ENCODE measurements around the gene DGKQ.

Gene DGKQ

DNA sequence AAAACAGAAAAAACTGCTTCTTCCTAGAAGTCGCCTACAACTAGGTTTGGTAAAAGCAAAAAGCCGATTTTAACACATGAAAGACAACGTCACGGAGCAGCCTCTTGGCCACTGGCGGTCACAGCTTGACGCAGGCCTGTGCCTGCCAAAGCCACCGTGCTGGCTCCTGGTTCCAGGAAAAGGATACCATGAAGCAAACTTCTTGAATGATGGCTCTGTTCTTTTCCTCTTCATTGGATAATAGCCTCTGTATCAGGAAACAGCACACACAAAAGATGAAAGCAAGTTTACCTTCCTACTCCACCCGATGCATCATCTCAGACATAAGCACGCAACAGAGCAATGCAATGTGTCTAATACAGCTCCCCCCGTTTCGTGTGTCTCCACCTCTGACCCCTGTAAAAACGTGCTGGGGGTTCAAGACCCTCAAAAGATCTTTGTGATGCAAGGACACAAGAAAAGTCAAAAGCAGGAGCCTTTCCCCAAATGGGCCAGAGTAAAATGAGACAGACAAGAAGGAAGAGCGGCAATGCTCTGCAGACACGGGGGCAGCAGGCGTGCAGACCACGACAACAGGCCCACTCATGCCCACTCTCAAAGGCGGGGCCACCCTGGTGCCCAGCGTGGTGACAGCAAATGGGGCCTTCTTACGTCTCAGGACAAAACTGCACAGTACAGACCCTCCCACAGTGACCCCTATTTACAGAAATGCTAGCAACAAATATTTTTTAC is 60.7 kb downstream of the DGKQ start:
- no peak for DNase-seq (ENCODE audit: extremely low read depth, insufficient read length)
- H3K36me3 ChIP-seq (ENCODE audit: control insufficient read depth, insufficient read depth, low read length) = peaks cover 30% of the 10 kb centered on the region
- H3K27me3 ChIP-seq (replicated peaks; ENCODE audit: control insufficient read depth, insufficient read depth, low read length) = no peaks in the 10 kb centered on the region
- no peak overlapping the region for H3K4me3 ChIP-seq (replicated peaks; ENCODE audit: low read depth, low read length)
- TF ChIP-seq, protein P1, sequence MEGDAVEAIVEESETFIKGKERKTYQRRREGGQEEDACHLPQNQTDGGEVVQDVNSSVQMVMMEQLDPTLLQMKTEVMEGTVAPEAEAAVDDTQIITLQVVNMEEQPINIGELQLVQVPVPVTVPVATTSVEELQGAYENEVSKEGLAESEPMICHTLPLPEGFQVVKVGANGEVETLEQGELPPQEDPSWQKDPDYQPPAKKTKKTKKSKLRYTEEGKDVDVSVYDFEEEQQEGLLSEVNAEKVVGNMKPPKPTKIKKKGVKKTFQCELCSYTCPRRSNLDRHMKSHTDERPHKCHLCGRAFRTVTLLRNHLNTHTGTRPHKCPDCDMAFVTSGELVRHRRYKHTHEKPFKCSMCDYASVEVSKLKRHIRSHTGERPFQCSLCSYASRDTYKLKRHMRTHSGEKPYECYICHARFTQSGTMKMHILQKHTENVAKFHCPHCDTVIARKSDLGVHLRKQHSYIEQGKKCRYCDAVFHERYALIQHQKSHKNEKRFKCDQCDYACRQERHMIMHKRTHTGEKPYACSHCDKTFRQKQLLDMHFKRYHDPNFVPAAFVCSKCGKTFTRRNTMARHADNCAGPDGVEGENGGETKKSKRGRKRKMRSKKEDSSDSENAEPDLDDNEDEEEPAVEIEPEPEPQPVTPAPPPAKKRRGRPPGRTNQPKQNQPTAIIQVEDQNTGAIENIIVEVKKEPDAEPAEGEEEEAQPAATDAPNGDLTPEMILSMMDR (IDR thresholded peaks at IDR 0.05; ENCODE audit: insufficient read depth, low read length, poor library complexity, severe bottlenecking) = no peak

DNA sequence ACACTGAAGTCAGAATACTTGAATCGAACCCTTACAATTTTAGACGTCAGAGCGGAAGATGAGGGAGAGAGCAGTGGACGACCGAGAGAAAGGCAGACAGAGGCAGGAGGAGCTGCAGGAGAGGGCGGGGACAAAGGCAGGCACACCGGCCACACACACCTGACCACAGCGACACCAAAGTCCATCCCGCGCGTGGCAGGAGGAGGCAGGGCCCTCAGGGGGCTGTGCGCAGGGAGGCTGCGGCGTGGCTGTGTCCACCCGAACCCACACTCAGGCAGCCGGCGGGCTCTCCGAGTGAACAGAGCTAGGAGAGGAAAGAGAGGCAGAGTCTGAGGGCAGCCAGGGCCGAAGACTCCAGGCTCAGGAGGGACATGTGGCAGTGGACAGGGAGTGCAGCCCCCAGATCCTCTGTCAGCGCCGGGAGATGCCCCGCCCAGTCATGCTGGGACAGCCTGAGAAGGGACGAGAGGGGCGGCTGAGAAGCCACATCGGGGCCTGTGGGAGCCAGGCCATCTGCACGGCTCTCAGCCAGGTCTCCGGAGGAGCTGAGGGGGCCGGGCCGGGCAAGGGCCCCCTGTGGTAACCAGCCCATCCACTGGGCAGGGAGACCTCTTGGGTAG is 61.4 kb downstream of the DGKQ start:
- Histone ChIP-seq H3K27me3 (replicated peaks; ENCODE audit: control insufficient read depth, insufficient read depth, low read length) (no peaks in the 10 kb centered on the region), H3K36me3 (ENCODE audit: control insufficient read depth, insufficient read depth, low read length) (peaks cover 30% of the 10 kb centered on the region), H3K4me3 (replicated peaks; ENCODE audit: low read depth, low read length) (no peak overlapping the region)
- TF ChIP-seq, protein P1 (IDR thresholded peaks at IDR 0.05; ENCODE audit: insufficient read depth, low read length, poor library complexity, severe bottlenecking) = no peak
- DNase-seq (ENCODE audit: extremely low read depth, insufficient read length) = no peak

- TF ChIP-seq, protein P1 (IDR thresholded peaks at IDR 0.05; ENCODE audit: insufficient read depth, low read length, poor library complexity, severe bottlenecking) = no peak
- peaks cover 33% of the 10 kb centered on the region for H3K36me3 ChIP-seq (ENCODE audit: control insufficient read depth, insufficient read depth, low read length)
- H3K27me3 ChIP-seq (replicated peaks; ENCODE audit: control insufficient read depth, insufficient read depth, low read length) = no peaks in the 10 kb centered on the region
- no peak overlapping the region for H3K4me3 ChIP-seq (replicated peaks; ENCODE audit: low read depth, low read length)
- no peak for DNase-seq (ENCODE audit: extremely low read depth, insufficient read length)
These were observed 62.1 kb downstream of the DGKQ start for GRCh38 chr4:911221-911751.

DNA sequence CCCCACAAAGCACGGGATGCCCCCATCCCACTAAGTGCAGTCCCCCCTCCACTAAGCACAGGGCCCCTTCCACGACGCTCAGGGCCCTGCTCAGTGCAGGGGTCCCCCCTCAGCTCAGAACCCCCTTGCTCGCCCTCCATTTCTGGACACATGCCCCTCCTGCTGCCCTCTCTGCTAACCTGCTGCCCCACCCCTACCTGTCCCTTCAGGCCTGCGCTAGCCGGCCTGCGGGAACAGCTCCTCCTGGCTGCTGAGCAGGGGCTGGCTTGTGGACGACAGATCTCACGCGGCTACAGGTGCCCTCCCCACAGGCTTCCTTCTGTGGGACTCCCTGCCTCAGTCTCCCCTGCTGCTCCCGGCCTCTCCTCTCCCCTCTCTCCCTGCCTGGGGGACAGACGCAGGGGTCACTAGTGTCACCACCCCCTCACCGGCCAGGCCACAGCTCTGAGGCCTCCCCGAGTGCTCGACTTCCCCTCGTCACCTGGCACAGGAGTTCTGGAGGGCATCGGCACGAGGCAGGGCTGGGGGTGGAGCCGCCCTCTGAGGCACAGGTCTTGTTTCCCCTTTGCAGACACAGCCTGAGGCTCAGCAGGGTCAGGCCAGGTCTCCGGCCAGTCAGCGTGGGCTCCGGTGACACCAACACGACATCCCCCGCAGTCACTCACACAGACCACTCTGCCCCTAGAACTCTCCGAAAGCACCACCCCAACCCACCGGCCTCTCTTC is 62.8 kb downstream of the DGKQ start:
- peaks cover 37% of the 10 kb centered on the region for H3K36me3 ChIP-seq (ENCODE audit: control insufficient read depth, insufficient read depth, low read length)
- DNase-seq (ENCODE audit: extremely low read depth, insufficient read length) = no peak
- no peak overlapping the region for H3K4me3 ChIP-seq (replicated peaks; ENCODE audit: low read depth, low read length)
- TF ChIP-seq, protein P1 (IDR thresholded peaks at IDR 0.05; ENCODE audit: insufficient read depth, low read length, poor library complexity, severe bottlenecking) = no peak
- H3K27me3 ChIP-seq (replicated peaks; ENCODE audit: control insufficient read depth, insufficient read depth, low read length) = no peaks in the 10 kb centered on the region

DNA sequence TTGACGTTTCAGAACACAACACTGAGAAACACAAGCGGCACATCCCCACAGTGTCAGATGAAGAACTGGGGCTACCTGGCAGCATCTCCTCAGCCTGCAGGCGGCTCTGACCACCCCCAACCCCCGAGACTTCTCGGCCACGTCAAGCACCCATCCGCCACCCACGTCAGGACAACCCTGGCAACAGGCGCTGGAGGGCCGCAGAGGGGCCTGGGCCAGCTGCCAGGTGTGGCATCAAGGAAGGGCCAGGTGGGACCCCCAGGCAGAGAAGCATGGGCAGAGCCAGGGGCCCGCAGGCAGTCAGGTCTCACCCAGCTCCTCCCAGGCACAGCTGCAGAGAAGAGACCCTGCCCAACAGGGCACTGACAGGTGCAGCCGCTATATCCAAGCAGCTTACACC is 63.5 kb downstream of the DGKQ start:
- DNase-seq (ENCODE audit: extremely low read depth, insufficient read length) = no peak
- H3K36me3 ChIP-seq (ENCODE audit: control insufficient read depth, insufficient read depth, low read length) = peaks cover 39% of the 10 kb centered on the region
- TF ChIP-seq, protein P1 (IDR thresholded peaks at IDR 0.05; ENCODE audit: insufficient read depth, low read length, poor library complexity, severe bottlenecking) = no peak

More for the DNA sequence above, 63.5 kb downstream of the DGKQ start:
- no peak overlapping the region for H3K4me3 ChIP-seq (replicated peaks; ENCODE audit: low read depth, low read length)
- no peaks in the 10 kb centered on the region for H3K27me3 ChIP-seq (replicated peaks; ENCODE audit: control insufficient read depth, insufficient read depth, low read length)

All from GM06990 (cell line).